Stomach smooth muscle (tissue), 2 donors: Measurements from ENCODE around the gene ADGRL3.
A peak's percentile ranks its signal among the peaks of the same experiment; 100 is the strongest.

Experiments
- H3K27ac ChIP-seq: one replicate; pipeline ENCODE4 v1.7.0; 2013; ENCODE audit warnings: mild to moderate bottlenecking, low read length, inconsistent platforms
- H3K27me3 ChIP-seq, 2 donors: one replicate each; pipeline ENCODE4 v1.7.0; 2013; ENCODE audit warnings: low read length in 2 of 2; ENCODE audit not compliant: insufficient read depth in 2 of 2, control insufficient read depth in 1 of 2
- H3K36me3 ChIP-seq, 2 donors: one replicate each; pipeline ENCODE4 v1.7.0; 2013; ENCODE audit warnings: low read length in 2 of 2; ENCODE audit not compliant: control insufficient read depth in 2 of 2, insufficient read depth in 2 of 2
- H3K4me1 ChIP-seq: one replicate; pipeline ENCODE4 v1.7.0; 2013; ENCODE audit warnings: low read length; ENCODE audit not compliant: control insufficient read depth, insufficient read depth
- H3K4me3 ChIP-seq, 2 donors: one replicate each; pipeline ENCODE4 v1.7.0; 2013; ENCODE audit warnings: low read length in 2 of 2
- H3K9ac ChIP-seq, 2 donors: one replicate each; pipeline ENCODE4 v1.7.0; 2013; ENCODE audit warnings: low read length in 2 of 2, mild to moderate bottlenecking in 1 of 2
- H3K9me3 ChIP-seq, 2 donors: one replicate each; pipeline ENCODE4 v1.7.0; 2013; ENCODE audit warnings: low read length in 2 of 2; ENCODE audit not compliant: control insufficient read depth in 2 of 2
- donor health status: healthy.
- donor health status: Pancreatic carcinoma.

ADGRL3 gene

DNA sequence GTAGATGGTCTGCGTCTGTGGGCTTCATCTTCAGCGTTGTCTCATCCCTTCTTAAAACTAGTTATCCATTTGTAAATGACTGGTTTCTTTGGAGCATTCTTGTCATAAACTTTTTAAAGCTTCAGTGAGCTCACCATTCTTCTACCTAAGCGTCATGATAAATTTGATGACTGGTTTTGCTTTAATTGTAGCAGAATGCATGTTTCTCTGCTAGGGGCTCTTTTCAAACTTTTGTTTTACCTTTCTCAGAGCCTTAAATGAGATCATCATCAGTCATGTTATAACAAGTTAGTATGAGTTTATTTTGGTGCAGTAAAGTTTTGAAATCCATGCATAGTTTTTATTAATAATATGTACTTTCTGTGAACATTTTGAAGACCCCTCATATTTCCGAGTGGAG, 6.3 kb upstream of the ADGRL3 start:
- Histone ChIP-seq H3K27ac (no peak overlapping the region), H3K4me1 (no peaks in the 10 kb centered on the region), H3K9me3 (no peaks in the 10 kb centered on the region), H3K36me3 (no peaks in the 10 kb centered on the region), H3K27me3 (no peaks in the 10 kb centered on the region), H3K9ac (no peak overlapping the region), H3K4me3 (no peak overlapping the region)

DNA sequence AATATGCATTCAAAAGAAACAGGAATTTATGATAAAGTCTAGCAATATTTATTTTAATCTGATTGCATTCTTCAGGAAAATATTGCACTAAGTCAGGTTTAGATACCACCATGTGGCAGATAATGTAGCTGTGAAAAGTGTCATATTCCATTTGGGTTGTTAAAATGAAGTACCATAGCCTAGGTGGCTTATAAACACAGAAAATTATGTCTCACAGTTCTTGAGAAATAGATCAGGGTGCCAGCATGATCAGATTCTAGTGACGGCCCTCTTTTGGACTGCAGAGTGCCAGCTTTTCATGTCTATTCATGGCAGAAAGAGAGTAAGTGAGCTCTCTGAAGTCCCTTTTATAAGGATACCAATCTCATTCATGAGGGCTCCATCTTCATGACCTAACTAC, 5.6 kb upstream of the ADGRL3 start:
- Histone ChIP-seq H3K4me3 (no peak overlapping the region), H3K27ac (no peak overlapping the region), H3K9me3 (no peaks in the 10 kb centered on the region), H3K9ac (no peak overlapping the region), H3K27me3 (no peaks in the 10 kb centered on the region), H3K36me3 (no peaks in the 10 kb centered on the region), H3K4me1 (no peaks in the 10 kb centered on the region)

DNA sequence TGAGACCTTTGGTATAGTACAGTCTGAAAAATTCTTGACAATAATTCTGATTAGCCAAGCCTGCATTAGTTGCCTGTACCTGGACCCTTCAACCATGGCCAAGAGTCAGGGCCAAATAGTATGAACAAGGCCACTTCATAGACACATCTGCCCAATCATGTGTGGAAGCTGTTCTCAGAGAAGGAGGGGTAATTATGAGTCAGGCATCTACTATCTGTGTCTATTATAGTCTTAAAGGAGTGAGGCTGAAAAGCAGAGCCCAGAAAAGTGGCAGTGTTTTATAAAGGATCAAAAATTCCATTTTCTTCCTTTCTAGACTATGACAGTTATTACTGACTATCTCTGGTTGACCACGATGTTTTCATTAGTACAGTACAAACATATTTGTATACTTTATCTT, 5.0 kb upstream of the ADGRL3 start:
- Histone ChIP-seq H3K4me3 (no peak overlapping the region), H3K9ac (no peak overlapping the region), H3K27ac (no peak overlapping the region), H3K9me3 (no peaks in the 10 kb centered on the region), H3K36me3 (no peaks in the 10 kb centered on the region), H3K4me1 (no peaks in the 10 kb centered on the region), H3K27me3 (peaks cover 2 to 5% of the 10 kb centered on the region in 2 donors)

- H3K4me3 ChIP-seq = no peak overlapping the region
- H3K9me3 ChIP-seq = no peaks in the 10 kb centered on the region
- peaks cover 15 to 35% of the 10 kb centered on the region in 2 donors for H3K27me3 ChIP-seq
- H3K4me1 ChIP-seq = peaks cover 12% of the 10 kb centered on the region
- H3K9ac ChIP-seq = no peak overlapping the region
- H3K36me3 ChIP-seq = no peaks in the 10 kb centered on the region
- H3K27ac ChIP-seq = no peak overlapping the region
Measured at GRCh38 chr4:61198686-61199085, 1.4 kb upstream of the ADGRL3 start.

GRCh38 chr4:61199873-61200186, 296 bp upstream of the ADGRL3 start:
- Histone ChIP-seq H3K9me3 (no peaks in the 10 kb centered on the region), H3K4me1 (peaks cover 12% of the 10 kb centered on the region), H3K36me3 (no peaks in the 10 kb centered on the region), H3K4me3 (peak overlapping the region; percentile 31 to 76), H3K27me3 (peaks cover 15 to 37% of the 10 kb centered on the region in 2 donors), H3K9ac (no peak overlapping the region), H3K27ac (no peak overlapping the region)

DNA sequence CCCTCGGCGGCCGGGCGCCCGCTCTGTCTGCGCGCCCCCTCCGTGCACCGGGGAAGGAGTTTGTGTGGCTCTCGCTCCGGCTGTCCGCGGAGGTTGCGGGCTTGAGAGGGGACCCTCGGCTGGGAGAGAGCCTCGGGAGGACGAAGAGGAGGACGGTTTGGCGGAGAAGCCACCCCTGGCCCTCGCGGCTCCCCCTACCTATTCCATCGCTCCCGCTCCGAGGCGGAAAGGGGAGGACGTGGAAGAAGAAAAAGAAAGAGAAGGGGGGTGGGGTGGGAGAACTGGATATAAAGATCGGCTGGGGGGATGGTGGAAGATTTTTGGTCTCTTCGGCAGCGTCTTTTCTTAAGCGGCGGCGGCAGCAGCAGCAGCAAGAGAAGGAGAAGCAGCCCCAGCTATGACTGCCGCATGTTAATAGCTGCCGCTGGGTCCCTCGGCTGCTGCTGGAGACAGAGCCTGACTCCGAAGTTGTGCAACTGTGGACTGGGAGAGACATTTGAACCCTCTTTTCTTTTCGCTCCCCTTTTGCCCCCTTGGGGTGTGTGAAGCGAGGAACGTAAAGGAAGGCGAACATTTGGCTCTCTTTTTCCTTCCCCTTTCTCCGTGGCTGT, 895 bp downstream of the ADGRL3 start:
- Histone ChIP-seq H3K4me1 (peaks cover 12% of the 10 kb centered on the region), H3K9ac (peak overlapping the region in 1 of 2 donors; percentile 23), H3K27ac (no peak overlapping the region), H3K27me3 (peaks cover 15 to 37% of the 10 kb centered on the region in 2 donors), H3K9me3 (no peaks in the 10 kb centered on the region), H3K36me3 (no peaks in the 10 kb centered on the region), H3K4me3 (peak overlapping the region; percentile 76 to 84)

DNA sequence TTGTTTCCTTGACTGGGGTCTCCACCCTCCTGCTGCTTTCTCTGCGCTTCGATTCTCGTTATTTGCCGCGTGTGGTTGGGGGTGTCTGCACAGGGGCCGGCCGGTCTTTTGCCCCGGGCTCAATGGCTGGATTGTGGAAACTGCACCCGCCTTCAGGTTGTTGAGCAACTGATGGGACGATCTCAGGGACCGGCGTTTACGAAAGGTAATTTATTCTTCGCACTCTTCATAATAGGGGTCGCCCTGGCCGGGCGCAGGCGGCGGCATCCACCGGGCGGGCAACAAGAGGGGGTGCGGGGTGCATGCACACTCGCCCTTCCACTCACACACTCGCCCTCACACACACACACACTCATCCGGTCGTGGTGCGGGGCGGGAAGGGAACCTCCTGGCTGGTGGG, 1.4 kb downstream of the ADGRL3 start:
- H3K27ac ChIP-seq = no peak overlapping the region
- H3K4me3 ChIP-seq = peak overlapping the region; percentile 76 to 84
- peak overlapping the region in 1 of 2 donors; percentile 23 for H3K9ac ChIP-seq
- no peaks in the 10 kb centered on the region for H3K9me3 ChIP-seq
- no peaks in the 10 kb centered on the region for H3K36me3 ChIP-seq
- peaks cover 15 to 37% of the 10 kb centered on the region in 2 donors for H3K27me3 ChIP-seq
- peaks cover 12% of the 10 kb centered on the region for H3K4me1 ChIP-seq

GRCh38 chr4:61201961-61202637, 2.0 kb downstream of the ADGRL3 start:
- peak overlapping the region in 1 of 2 donors; percentile 23 for H3K9ac ChIP-seq
- peaks cover 15 to 37% of the 10 kb centered on the region in 2 donors for H3K27me3 ChIP-seq
- peaks cover 12% of the 10 kb centered on the region for H3K4me1 ChIP-seq
- H3K4me3 ChIP-seq = peak overlapping the region; percentile 76 to 84
- no peaks in the 10 kb centered on the region for H3K9me3 ChIP-seq
- H3K36me3 ChIP-seq = no peaks in the 10 kb centered on the region
- H3K27ac ChIP-seq = no peak overlapping the region

DNA sequence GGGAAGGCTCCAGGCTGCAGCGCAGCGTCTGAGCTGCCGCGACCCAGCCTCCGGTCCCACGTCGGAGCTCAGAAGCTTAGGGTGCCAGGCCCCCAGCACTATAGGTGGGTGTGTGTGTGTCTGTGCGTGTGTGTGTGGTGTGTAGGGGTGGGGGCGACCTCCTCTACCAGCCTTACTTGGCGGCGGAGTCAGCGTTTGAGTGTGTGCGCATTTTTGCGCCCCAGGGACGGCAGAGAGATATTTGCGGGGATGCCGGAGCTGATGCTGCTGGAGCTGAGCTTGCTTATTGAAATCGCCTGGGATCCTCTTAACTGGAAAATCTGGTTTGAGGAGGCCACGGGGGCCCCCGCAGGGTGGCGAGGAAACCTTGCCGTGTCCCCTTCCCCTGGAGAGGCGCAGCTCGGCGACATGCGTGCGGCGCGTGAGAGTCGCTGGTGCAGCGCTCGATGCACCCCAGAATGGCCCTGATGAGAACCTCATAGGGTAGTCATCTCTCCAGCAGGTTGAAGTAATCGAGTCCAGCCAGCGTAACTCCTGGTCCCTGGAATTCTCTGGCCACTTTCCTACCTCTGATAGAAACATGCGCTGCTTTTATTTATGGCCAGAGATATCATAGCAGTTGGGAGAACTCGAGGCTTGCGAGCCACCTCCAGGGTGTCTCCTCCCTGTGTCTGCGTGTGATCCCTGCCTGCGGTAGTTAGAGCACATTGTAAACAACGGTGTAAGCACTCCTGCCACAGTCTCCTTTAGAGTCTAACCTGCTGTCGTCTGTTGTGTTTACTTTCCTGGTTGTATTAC, 2.7 kb downstream of the ADGRL3 start:
- Histone ChIP-seq H3K4me1 (peaks cover 12% of the 10 kb centered on the region), H3K27me3 (peaks cover 15 to 37% of the 10 kb centered on the region in 2 donors), H3K4me3 (peak overlapping the region; percentile 54 to 76), H3K9me3 (no peaks in the 10 kb centered on the region), H3K9ac (peak overlapping the region in 1 of 2 donors; percentile 28), H3K36me3 (no peaks in the 10 kb centered on the region), H3K27ac (no peak overlapping the region)

GRCh38 chr4:61203436-61203790, 3.3 kb downstream of the ADGRL3 start:
- H3K4me1 ChIP-seq = peaks cover 12% of the 10 kb centered on the region
- peak overlapping the region; percentile 54 to 76 for H3K4me3 ChIP-seq
- H3K9ac ChIP-seq = no peak overlapping the region

More at GRCh38 chr4:61203436-61203790, 3.3 kb downstream of the ADGRL3 start:
- Histone ChIP-seq H3K36me3 (no peaks in the 10 kb centered on the region), H3K9me3 (no peaks in the 10 kb centered on the region), H3K27ac (no peak overlapping the region), H3K27me3 (peaks cover 15 to 37% of the 10 kb centered on the region in 2 donors)
